ENCODE measurements around the gene NUDT14.

NUDT14 gene

DNA sequence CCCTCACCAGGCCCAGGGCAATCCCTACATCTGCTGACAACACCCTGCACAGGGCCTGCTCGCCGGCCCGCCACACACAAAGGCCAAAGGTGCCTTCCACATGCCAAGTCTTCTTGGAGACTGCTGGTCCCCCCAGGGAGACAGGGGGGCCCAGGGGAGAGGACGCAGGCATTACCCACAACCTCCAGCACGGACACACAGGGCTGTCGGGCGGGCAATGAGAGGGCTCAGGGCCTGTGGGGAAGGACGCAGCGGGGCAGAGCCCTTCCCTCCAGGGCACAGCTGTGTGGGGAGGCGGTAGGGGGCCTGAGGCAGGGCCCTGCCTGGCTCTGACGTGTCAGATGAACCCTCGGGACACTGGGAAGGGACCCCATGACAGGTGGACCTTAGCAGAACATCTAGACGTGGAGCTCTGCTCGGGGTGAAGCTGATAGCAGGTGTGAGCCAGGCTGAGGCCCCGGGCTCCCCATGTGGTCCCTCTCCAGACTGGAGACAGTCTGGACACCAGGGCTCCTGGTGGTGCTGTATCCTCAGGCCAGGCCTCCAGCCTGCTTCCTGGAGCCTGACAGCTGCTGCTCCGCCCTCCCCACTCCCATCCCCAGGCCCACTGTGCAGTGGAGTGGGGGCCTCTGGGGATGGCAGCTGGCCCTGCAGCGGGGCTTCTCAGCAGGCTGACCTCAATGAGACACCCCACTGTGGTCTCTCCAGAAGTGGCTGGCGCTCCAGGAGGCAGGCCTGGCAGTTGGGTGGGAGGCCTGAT lies 31.6 kb upstream of the NUDT14 start:
- no peak overlapping the region for H3K9ac ChIP-seq (ENCODE audit: low read depth, low read length)
- H4K20me1 ChIP-seq (ENCODE audit: insufficient read depth, low read length), result peaks cover 29% of the 10 kb centered on the region
- no peaks in the 10 kb centered on the region for H3K79me2 ChIP-seq (ENCODE audit: insufficient read depth, low read length)
- no peak for DNase-seq
- H3K4me1 ChIP-seq (ENCODE audit: insufficient read depth, low read length), result no peaks in the 10 kb centered on the region
- H2AFZ ChIP-seq (ENCODE audit: low read depth, low read length), result no peak overlapping the region
- no peak overlapping the region for H3K27ac ChIP-seq (ENCODE audit: low read length)
- TF ChIP-seq EZH2 (IDR thresholded peaks at IDR 0.05; ENCODE audit: borderline replicate concordance, low read depth, low read length, severe bottlenecking), result no peak
- TF ChIP-seq, protein P1, sequence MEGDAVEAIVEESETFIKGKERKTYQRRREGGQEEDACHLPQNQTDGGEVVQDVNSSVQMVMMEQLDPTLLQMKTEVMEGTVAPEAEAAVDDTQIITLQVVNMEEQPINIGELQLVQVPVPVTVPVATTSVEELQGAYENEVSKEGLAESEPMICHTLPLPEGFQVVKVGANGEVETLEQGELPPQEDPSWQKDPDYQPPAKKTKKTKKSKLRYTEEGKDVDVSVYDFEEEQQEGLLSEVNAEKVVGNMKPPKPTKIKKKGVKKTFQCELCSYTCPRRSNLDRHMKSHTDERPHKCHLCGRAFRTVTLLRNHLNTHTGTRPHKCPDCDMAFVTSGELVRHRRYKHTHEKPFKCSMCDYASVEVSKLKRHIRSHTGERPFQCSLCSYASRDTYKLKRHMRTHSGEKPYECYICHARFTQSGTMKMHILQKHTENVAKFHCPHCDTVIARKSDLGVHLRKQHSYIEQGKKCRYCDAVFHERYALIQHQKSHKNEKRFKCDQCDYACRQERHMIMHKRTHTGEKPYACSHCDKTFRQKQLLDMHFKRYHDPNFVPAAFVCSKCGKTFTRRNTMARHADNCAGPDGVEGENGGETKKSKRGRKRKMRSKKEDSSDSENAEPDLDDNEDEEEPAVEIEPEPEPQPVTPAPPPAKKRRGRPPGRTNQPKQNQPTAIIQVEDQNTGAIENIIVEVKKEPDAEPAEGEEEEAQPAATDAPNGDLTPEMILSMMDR (IDR thresholded peaks at IDR 0.05; ENCODE audit: borderline replicate concordance, extremely low read depth, low read length, poor library complexity, severe bottlenecking), result no peak
- peaks cover 74% of the 10 kb centered on the region for H3K36me3 ChIP-seq (ENCODE audit: insufficient read depth, low read length)
- H3K27me3 ChIP-seq (ENCODE audit: insufficient read depth, low read length, poor library complexity), result no peaks in the 10 kb centered on the region
- H3K4me2 ChIP-seq (ENCODE audit: insufficient read depth, low read length), result no peak overlapping the region
- H3K4me3 ChIP-seq (ENCODE audit: low read depth in 1 of 2, low read length in 2 of 2), result no peak overlapping the region
- no peak for ATAC-seq (ENCODE audit: insufficient read depth, low read depth)
- no peaks in the 10 kb centered on the region for H3K9me3 ChIP-seq (ENCODE audit: insufficient read depth, low read length, severe bottlenecking)

DNA sequence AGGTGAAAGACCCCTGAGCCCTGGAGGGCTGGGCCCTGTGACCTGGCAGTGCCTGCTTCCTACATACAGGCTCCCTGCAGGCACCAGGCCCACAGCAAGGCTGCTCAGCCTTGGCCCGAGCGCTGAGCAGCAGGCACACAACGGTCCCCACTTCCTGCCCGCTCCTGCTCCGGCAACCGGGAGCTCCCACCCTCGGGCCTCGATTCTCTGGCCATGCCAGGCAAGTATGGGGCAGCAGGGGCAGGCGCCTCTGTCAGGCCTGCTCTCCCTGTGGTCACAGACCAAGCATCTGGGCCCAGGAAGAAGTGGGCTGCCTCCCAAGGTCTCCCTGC lies 30.6 kb upstream of the NUDT14 start:
- Histone ChIP-seq H2AFZ (ENCODE audit: low read depth, low read length) (no peak overlapping the region), H3K9ac (ENCODE audit: low read depth, low read length) (no peak overlapping the region), H3K4me1 (ENCODE audit: insufficient read depth, low read length) (no peaks in the 10 kb centered on the region), H3K9me3 (ENCODE audit: insufficient read depth, low read length, severe bottlenecking) (no peaks in the 10 kb centered on the region), H4K20me1 (ENCODE audit: insufficient read depth, low read length) (peaks cover 39% of the 10 kb centered on the region), H3K27me3 (ENCODE audit: insufficient read depth, low read length, poor library complexity) (no peaks in the 10 kb centered on the region), H3K4me3 (ENCODE audit: low read depth in 1 of 2, low read length in 2 of 2) (no peak overlapping the region), H3K27ac (ENCODE audit: low read length) (no peak overlapping the region), H3K36me3 (ENCODE audit: insufficient read depth, low read length) (peaks cover 64% of the 10 kb centered on the region), H3K4me2 (ENCODE audit: insufficient read depth, low read length) (no peak overlapping the region), H3K79me2 (ENCODE audit: insufficient read depth, low read length) (no peaks in the 10 kb centered on the region)
- ATAC-seq (ENCODE audit: insufficient read depth, low read depth), result no peak
- no peak for DNase-seq
- TF ChIP-seq, protein P1 (IDR thresholded peaks at IDR 0.05; ENCODE audit: borderline replicate concordance, extremely low read depth, low read length, poor library complexity, severe bottlenecking), result no peak
- no peak for TF ChIP-seq EZH2 (IDR thresholded peaks at IDR 0.05; ENCODE audit: borderline replicate concordance, low read depth, low read length, severe bottlenecking)

DNA sequence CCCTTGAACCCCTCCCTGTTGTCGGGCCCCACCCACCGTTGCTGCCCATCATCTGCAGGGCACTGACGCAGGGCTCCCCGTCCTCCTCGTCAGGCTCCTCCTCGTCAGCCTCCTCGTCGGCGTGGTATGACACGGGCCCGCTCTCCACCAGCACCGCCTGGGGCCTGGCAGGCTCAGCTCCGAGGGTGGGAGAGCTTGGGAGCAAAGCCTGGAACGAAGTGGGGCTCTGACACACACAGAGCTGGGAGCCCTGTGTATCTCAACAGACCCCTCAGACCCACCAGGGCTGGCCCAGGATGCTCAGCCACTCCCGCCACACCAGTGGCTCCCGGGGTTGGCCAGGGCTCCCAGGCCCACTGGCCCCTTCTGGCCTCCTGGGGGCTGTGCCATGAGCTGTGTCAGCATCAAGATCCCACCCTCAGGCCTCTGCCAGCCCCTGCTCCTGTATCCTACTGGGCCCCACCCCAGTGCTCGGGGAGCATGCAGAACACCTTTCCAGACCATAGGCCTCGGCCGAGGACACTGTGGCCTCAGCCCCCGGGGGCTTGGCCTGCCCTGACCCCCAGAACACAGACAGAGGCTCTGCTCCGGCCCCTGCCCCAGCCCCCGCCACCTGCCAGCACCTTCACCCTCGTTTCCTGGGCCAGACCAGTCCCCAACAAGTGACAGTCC lies 30.1 kb upstream of the NUDT14 start:
- no peaks in the 10 kb centered on the region for H3K79me2 ChIP-seq (ENCODE audit: insufficient read depth, low read length)
- TF ChIP-seq, protein P1 (IDR thresholded peaks at IDR 0.05; ENCODE audit: borderline replicate concordance, extremely low read depth, low read length, poor library complexity, severe bottlenecking), result no peak
- TF ChIP-seq EZH2 (IDR thresholded peaks at IDR 0.05; ENCODE audit: borderline replicate concordance, low read depth, low read length, severe bottlenecking), result no peak
- peaks cover 39% of the 10 kb centered on the region for H4K20me1 ChIP-seq (ENCODE audit: insufficient read depth, low read length)
- no peak overlapping the region for H3K4me2 ChIP-seq (ENCODE audit: insufficient read depth, low read length)
- ATAC-seq (ENCODE audit: insufficient read depth, low read depth) (no peak), DNase-seq (no peak)
- H3K9me3 ChIP-seq (ENCODE audit: insufficient read depth, low read length, severe bottlenecking), result no peaks in the 10 kb centered on the region
- H3K36me3 ChIP-seq (ENCODE audit: insufficient read depth, low read length), result peaks cover 59% of the 10 kb centered on the region
- H3K4me1 ChIP-seq (ENCODE audit: insufficient read depth, low read length), result no peaks in the 10 kb centered on the region
- H3K27me3 ChIP-seq (ENCODE audit: insufficient read depth, low read length, poor library complexity), result no peaks in the 10 kb centered on the region
- H3K4me3 ChIP-seq (ENCODE audit: low read depth in 1 of 2, low read length in 2 of 2), result no peak overlapping the region
- H2AFZ ChIP-seq (ENCODE audit: low read depth, low read length), result no peak overlapping the region
- H3K27ac ChIP-seq (ENCODE audit: low read length), result no peak overlapping the region
- no peak overlapping the region for H3K9ac ChIP-seq (ENCODE audit: low read depth, low read length)
